RWPE2 (cell line): ENCODE results near the gene DEFB113.

Experiments
- ATAC-seq: fragments of 200-7000 bp; cut with Tn5 transposase; 3 replicates; pipeline ENCODE4 v1.9.1; 2021; ENCODE audit warnings: low read depth
- DNase-seq: peaks from one replicate; pipeline ENCODE4 v3.0.0-alpha.2; 2020; ENCODE audit warnings: low spot score
- H3K27ac ChIP-seq: fragments of 450-650 bp; 2 replicates; pipeline ENCODE4 v1.5.1; 2017; ENCODE audit warnings: mild to moderate bottlenecking; ENCODE audit not compliant: poor library complexity, severe bottlenecking
- H3K27me3 ChIP-seq: fragments of 250-450 bp; sonication (Bioruptor Pico); 2 replicates; pipeline ENCODE4 v1.5.1; 2021; ENCODE audit warnings: mild to moderate bottlenecking, moderate library complexity; ENCODE audit not compliant: insufficient read depth, poor library complexity, severe bottlenecking
- H3K36me3 ChIP-seq: fragments of 250-450 bp; sonication (Bioruptor Pico); 2 replicates; pipeline ENCODE4 v1.5.1; 2020; ENCODE audit warnings: low read depth, mild to moderate bottlenecking, moderate library complexity
- H3K4me1 ChIP-seq: fragments of 250-450 bp; sonication (Bioruptor Pico); 2 replicates; pipeline ENCODE4 v1.5.1; 2021; ENCODE audit warnings: mild to moderate bottlenecking, moderate library complexity; ENCODE audit not compliant: insufficient read depth, poor library complexity, severe bottlenecking
- H3K4me3 ChIP-seq: fragments of 250-450 bp; sonication (Bioruptor Pico); 2 replicates; pipeline ENCODE4 v1.5.1; 2021; ENCODE audit warnings: mild to moderate bottlenecking, moderate library complexity; ENCODE audit not compliant: severe bottlenecking
- H3K9me3 ChIP-seq: fragments of 250-450 bp; sonication (Bioruptor Pico); 2 replicates; pipeline ENCODE4 v1.5.1; 2021; ENCODE audit warnings: mild to moderate bottlenecking, moderate library complexity; ENCODE audit not compliant: severe bottlenecking
- TF ChIP-seq, protein P1 (sequence below): fragments of 450-650 bp; IDR thresholded peaks from one replicate; pipeline ENCODE4 v1.5.1; 2017; ENCODE audit warnings: mild to moderate bottlenecking, moderate library complexity; ENCODE audit not compliant: poor library complexity, severe bottlenecking

The DEFB113 gene

DNA sequence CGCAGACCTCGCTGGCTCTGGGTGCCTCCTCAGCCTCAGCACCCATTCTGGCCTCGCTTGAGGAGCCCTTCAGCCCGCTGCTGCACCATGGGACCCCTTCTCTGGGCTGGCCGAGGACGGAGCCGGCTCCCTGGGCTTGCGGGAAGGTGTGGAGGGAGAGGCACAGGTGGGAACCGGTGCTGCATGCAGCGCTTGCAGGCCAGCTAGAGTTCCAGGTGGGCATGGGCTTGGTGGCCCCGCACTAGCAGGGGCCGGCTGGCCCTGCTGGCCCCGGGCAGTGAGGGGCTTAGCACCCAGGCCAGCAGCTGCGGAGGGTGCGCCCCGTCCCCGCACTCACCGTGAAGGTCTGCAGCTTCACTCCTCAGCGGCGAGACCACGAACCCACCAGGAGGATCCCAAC, 35.9 kb downstream of the DEFB113 start:
- TF ChIP-seq, protein P1, sequence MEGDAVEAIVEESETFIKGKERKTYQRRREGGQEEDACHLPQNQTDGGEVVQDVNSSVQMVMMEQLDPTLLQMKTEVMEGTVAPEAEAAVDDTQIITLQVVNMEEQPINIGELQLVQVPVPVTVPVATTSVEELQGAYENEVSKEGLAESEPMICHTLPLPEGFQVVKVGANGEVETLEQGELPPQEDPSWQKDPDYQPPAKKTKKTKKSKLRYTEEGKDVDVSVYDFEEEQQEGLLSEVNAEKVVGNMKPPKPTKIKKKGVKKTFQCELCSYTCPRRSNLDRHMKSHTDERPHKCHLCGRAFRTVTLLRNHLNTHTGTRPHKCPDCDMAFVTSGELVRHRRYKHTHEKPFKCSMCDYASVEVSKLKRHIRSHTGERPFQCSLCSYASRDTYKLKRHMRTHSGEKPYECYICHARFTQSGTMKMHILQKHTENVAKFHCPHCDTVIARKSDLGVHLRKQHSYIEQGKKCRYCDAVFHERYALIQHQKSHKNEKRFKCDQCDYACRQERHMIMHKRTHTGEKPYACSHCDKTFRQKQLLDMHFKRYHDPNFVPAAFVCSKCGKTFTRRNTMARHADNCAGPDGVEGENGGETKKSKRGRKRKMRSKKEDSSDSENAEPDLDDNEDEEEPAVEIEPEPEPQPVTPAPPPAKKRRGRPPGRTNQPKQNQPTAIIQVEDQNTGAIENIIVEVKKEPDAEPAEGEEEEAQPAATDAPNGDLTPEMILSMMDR, result no peak
- H3K4me1 ChIP-seq, result no peaks in the 10 kb centered on the region
- peak; percentile 23 for DNase-seq
- no peaks in the 10 kb centered on the region for H3K9me3 ChIP-seq
- no peak overlapping the region for H3K4me3 ChIP-seq
- H3K36me3 ChIP-seq, result no peaks in the 10 kb centered on the region
- H3K27ac ChIP-seq, result no peak overlapping the region
- no peak for ATAC-seq
- no peaks in the 10 kb centered on the region for H3K27me3 ChIP-seq

DNA sequence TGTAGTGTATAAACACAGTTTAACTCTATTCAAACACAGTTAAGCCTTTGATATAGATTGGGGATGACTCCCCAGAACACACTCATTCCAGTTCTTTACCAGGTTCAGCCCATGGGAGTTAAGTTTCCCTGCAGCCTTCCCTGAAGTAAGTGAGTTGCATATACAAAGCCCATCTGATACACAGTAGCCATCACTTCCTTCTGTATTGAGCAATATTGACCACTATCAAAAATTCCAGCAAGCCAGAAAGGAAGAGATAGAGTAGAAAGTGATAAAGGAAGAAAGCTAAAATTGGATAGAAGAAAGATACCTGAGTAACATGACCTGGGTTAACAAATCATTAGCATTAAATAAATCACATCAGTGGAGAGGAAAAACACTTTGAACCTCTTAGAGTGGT, 40.1 kb downstream of the DEFB113 start:
- Histone ChIP-seq H3K36me3 (no peaks in the 10 kb centered on the region), H3K9me3 (no peaks in the 10 kb centered on the region), H3K4me3 (no peak overlapping the region), H3K4me1 (no peaks in the 10 kb centered on the region), H3K27ac (no peak overlapping the region), H3K27me3 (no peaks in the 10 kb centered on the region)
- TF ChIP-seq, protein P1, result no peak
- ATAC-seq (no peak), DNase-seq (no peak)

- H3K27me3 ChIP-seq, result no peaks in the 10 kb centered on the region
- H3K27ac ChIP-seq, result no peak overlapping the region
- ATAC-seq, result 0 out of 3 replicates have a peak, but pooled peaks have one; percentile 25
- DNase-seq, result no peak
- TF ChIP-seq, protein P1, result no peak
- peaks cover 2% of the 10 kb centered on the region for H3K9me3 ChIP-seq
- H3K4me1 ChIP-seq, result no peaks in the 10 kb centered on the region
- no peaks in the 10 kb centered on the region for H3K36me3 ChIP-seq
- no peak overlapping the region for H3K4me3 ChIP-seq
Measured at GRCh38 chr6:49923826-49924225, 45.6 kb downstream of the DEFB113 start.

DNA sequence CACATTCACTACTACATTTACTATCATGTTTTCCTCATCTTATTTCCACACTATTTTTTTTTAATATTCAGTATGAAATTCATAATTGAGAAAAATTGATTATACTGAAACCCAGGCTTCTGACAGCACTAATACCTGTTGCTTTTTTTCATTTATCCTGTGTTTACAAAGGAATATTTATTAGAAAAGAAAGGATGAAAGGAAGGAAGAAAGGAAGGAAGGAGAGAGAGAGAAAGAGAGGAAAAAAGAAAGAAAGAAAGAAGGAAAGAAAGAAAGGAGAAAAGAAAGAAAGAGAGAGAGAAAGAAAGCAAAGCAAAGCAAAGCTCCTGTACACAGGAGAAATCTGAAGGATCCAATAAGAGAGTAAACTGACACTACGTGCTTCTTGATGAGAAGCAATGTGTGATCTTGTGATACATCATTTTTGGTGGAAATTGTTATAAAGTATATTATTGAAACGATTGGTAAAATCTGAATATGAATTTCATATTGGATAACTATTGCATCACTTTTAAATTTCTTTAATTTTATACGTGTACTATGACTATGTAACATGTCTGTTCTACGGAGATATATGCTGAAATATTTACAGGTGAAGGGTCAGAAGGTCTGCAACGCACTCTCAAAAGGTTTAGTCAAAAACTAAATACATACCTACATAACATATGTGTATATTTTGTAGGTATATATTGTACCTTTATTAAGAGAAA, 49.3 kb downstream of the DEFB113 start:
- TF ChIP-seq, protein P1, result no peak

DNA sequence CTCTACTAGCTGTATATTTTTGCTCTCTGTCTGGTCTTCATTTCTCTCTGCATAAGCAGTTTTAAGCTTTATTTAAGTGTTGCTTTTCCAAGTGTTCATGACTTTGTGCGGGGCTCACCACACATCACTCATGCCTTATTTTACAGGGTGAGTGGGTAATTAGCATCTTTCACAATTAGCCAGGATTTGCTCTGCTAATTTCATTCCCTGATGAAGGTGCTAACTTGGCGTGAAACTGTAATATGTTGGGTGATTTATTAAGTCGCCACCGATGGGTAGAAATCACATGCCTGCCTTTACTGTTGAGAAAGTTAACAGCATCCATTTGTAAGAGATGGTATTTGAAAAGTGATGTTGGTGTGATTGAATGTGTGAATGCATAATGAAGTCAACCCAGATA, 50.2 kb downstream of the DEFB113 start:
- Histone ChIP-seq H3K36me3 (no peaks in the 10 kb centered on the region), H3K4me1 (no peaks in the 10 kb centered on the region), H3K27me3 (no peaks in the 10 kb centered on the region), H3K27ac (no peak overlapping the region), H3K4me3 (no peak overlapping the region), H3K9me3 (peaks cover 2% of the 10 kb centered on the region)
- ATAC-seq (no peak), DNase-seq (no peak)
- TF ChIP-seq, protein P1, result no peak

More for the DNA sequence above, 49.3 kb downstream of the DEFB113 start:
- H3K27ac ChIP-seq, result no peak overlapping the region
- H3K36me3 ChIP-seq, result no peaks in the 10 kb centered on the region
- H3K27me3 ChIP-seq, result no peaks in the 10 kb centered on the region
- no peak for ATAC-seq
- no peaks in the 10 kb centered on the region for H3K4me1 ChIP-seq
- H3K4me3 ChIP-seq, result no peak overlapping the region
- peaks cover 2% of the 10 kb centered on the region for H3K9me3 ChIP-seq
- no peak for DNase-seq
